H1 (cell line): ENCODE results near the gene CEP41. TPM values are rescaled to one million over a fixed set of nuclear protein-coding genes. Genes with fewer than 3 reads are reported as not detected.

Experiments used
- CTCF ChIA-PET: fragments of 300-600 bp; sonication (Branson Sonifier 250); formaldehyde crosslinking; loops from one replicate; lab custom pipeline; 2021; ENCODE audit not compliant: partially characterized antibody; lab: Charles Lee
- POLR2A ChIA-PET: fragments of 300-600 bp; sonication (Branson Sonifier 250); formaldehyde crosslinking; loops from one replicate; lab custom pipeline; 2021; ENCODE audit warnings: inconsistent platforms; ENCODE audit not compliant: partially characterized antibody; lab: Charles Lee
- DNase-seq, 2 experiments: peaks; one replicate each; pipeline versions ENCODE4 v3.0.0 to v3.0.0-alpha.2; 2010 to 2022; ENCODE audit warnings: low spot score in 2 of 2, low read depth in 1 of 2, mixed read lengths in 1 of 2
- FAIRE-seq: peaks from 2 replicates; lab custom pipeline; 2011; peaks lifted over from hg19 to GRCh38; lab: Jason Lieb, UNC
- H2AFZ ChIP-seq: 2 replicates; pipeline ENCODE4 v1.8.1; 2012; ENCODE audit warnings: low read length, inconsistent platforms
- H2AK5ac ChIP-seq: 2 replicates; pipeline ENCODE4 v1.6.1; 2013; ENCODE audit warnings: low read depth, low read length
- H2BK120ac ChIP-seq: replicated peaks from 2 replicates; pipeline ENCODE3; 2013; ENCODE audit warnings: low read depth, low read length, inconsistent platforms
- H2BK12ac ChIP-seq: 2 replicates; pipeline ENCODE4 v1.6.1; 2013; ENCODE audit warnings: low read depth, low read length
- H2BK15ac ChIP-seq: 2 replicates; pipeline ENCODE4 v1.6.1; 2013; ENCODE audit warnings: low read length
- H2BK20ac ChIP-seq: 2 replicates; pipeline ENCODE4 v1.6.1; 2013; ENCODE audit warnings: low read length
- H2BK5ac ChIP-seq: 2 replicates; pipeline ENCODE4 v1.6.1; 2013; ENCODE audit warnings: low read depth, low read length
- H3K14ac ChIP-seq: 2 replicates; pipeline ENCODE4 v1.6.1; 2013; ENCODE audit warnings: inconsistent platforms; ENCODE audit not compliant: insufficient read length
- H3K18ac ChIP-seq: 2 replicates; pipeline ENCODE4 v1.6.1; 2013; ENCODE audit warnings: low read length; ENCODE audit errors: extremely low read depth
- H3K23ac ChIP-seq: 2 replicates; pipeline ENCODE4 v1.6.1; 2013; ENCODE audit warnings: inconsistent platforms; ENCODE audit not compliant: insufficient read length
- H3K23me2 ChIP-seq: 2 replicates; pipeline ENCODE4 v1.6.1; 2013; ENCODE audit warnings: low read depth, low read length
- H3K27ac ChIP-seq: 2 replicates; pipeline ENCODE4 v1.6.1; 2011; ENCODE audit warnings: low read depth, low read length, inconsistent platforms
- H3K27me3 ChIP-seq, 4 experiments: replicated peaks in 1 of 4; 1 replicate in 1 of 4; 2 replicates in 3 of 4; pipeline versions ENCODE4 v1.6.1 to v1.8.1; 2011 to 2013; ENCODE audit warnings: low read length in 3 of 4, mild to moderate bottlenecking in 3 of 4, inconsistent platforms in 2 of 4, mixed read lengths in 2 of 4, moderate library complexity in 1 of 4; ENCODE audit not compliant: control insufficient read depth in 3 of 4, insufficient read depth in 3 of 4; ENCODE audit errors: extremely low read depth in 1 of 4
- H3K36me3 ChIP-seq, 4 experiments: 2 replicates each; pipeline versions ENCODE4 v1.6.1 to v1.8.1; 2011 to 2013; ENCODE audit warnings: mild to moderate bottlenecking in 4 of 4, low read length in 3 of 4, moderate library complexity in 2 of 4, control low read depth in 1 of 4, inconsistent platforms in 1 of 4; ENCODE audit not compliant: insufficient read depth in 4 of 4, control insufficient read depth in 2 of 4
- H3K4ac ChIP-seq: replicated peaks from 2 replicates; pipeline ENCODE3; 2013; ENCODE audit warnings: low read length, low read depth, mixed read lengths, inconsistent platforms; ENCODE audit not compliant: insufficient read length
- H3K4me1 ChIP-seq, 4 experiments: replicated peaks in 1 of 4; 1 replicate in 1 of 4; 2 replicates in 3 of 4; pipeline versions ENCODE4 v1.6.1 to v1.8.1; 2011 to 2013; ENCODE audit warnings: low read length in 3 of 4, inconsistent platforms in 2 of 4, mixed read lengths in 1 of 4; ENCODE audit not compliant: insufficient read depth in 4 of 4, control insufficient read depth in 3 of 4
- H3K4me2 ChIP-seq, 2 experiments: 2 replicates each; pipeline versions ENCODE4 v1.6.1 to v1.8.1; 2011 to 2013; ENCODE audit warnings: low read depth in 2 of 2, low read length in 2 of 2, control low read depth in 1 of 2, inconsistent platforms in 1 of 2, mild to moderate bottlenecking in 1 of 2; ENCODE audit not compliant: insufficient read depth in 1 of 2
- H3K4me3 ChIP-seq, 4 experiments: fragments of 200-600, 300-600 bp in 1 of 4; sonication (generic), shearing (Covaris generic), sonication (Bioruptor Twin) in 1 of 4; 2 replicates each; pipeline versions ENCODE4 v1.5.1 to v1.8.1; 2011 to 2016; ENCODE audit warnings: low read length in 4 of 4, low read depth in 3 of 4, control low read depth in 2 of 4, inconsistent platforms in 2 of 4, mild to moderate bottlenecking in 2 of 4, mixed read lengths in 1 of 4, moderate library complexity in 1 of 4; ENCODE audit not compliant: insufficient read depth in 2 of 4; ENCODE audit errors: extremely low read depth in 1 of 4
- H3K56ac ChIP-seq: replicated peaks from 2 replicates; pipeline ENCODE3; 2013; ENCODE audit warnings: low read depth, mild to moderate bottlenecking, mixed read lengths, low read length, inconsistent platforms; ENCODE audit not compliant: insufficient read length
- H3K79me1 ChIP-seq: 2 replicates; pipeline ENCODE4 v1.6.1; 2013; ENCODE audit warnings: low read depth, low read length, control low read depth
- H3K79me2 ChIP-seq, 2 experiments: 2 replicates each; pipeline versions ENCODE4 v1.6.1 to v1.8.1; 2012 to 2013; ENCODE audit warnings: low read length in 2 of 2, mild to moderate bottlenecking in 2 of 2, inconsistent platforms in 1 of 2; ENCODE audit not compliant: insufficient read depth in 2 of 2, control insufficient read depth in 1 of 2
- H3K9ac ChIP-seq, 4 experiments: replicated peaks in 1 of 4; 1 replicate in 1 of 4; 2 replicates in 3 of 4; pipeline versions ENCODE4 v1.6.1 to v1.8.1; 2011 to 2013; ENCODE audit warnings: low read depth in 3 of 4, low read length in 3 of 4, control low read depth in 2 of 4, mild to moderate bottlenecking in 2 of 4, moderate library complexity in 2 of 4, inconsistent platforms in 1 of 4; ENCODE audit errors: extremely low read depth in 1 of 4
- H3K9me3 ChIP-seq, 2 experiments: 2 replicates each; pipeline versions ENCODE4 v1.6.1 to v1.8.1; 2012 to 2013; ENCODE audit warnings: mild to moderate bottlenecking in 2 of 2, moderate library complexity in 2 of 2, control low read depth in 1 of 2, inconsistent platforms in 1 of 2, low read depth in 1 of 2, low read length in 1 of 2, mixed read lengths in 1 of 2; ENCODE audit not compliant: insufficient read depth in 2 of 2
- H4K20me1 ChIP-seq, 2 experiments: replicated peaks in 1 of 2; 2 replicates each; pipeline versions ENCODE3 to v1.8.1; 2011 to 2013; ENCODE audit warnings: inconsistent platforms in 2 of 2, low read length in 2 of 2, mild to moderate bottlenecking in 1 of 2; ENCODE audit not compliant: insufficient read depth in 2 of 2, control insufficient read depth in 1 of 2
- H4K5ac ChIP-seq: 2 replicates; pipeline ENCODE4 v1.6.1; 2013; ENCODE audit warnings: low read length, low read depth, mixed read lengths, inconsistent platforms; ENCODE audit not compliant: insufficient read length
- H4K8ac ChIP-seq: 2 replicates; pipeline ENCODE4 v1.8.0; 2013; ENCODE audit warnings: mild to moderate bottlenecking, moderate library complexity, low read length, inconsistent platforms; ENCODE audit not compliant: insufficient read depth; ENCODE audit errors: extremely low read depth
- H4K91ac ChIP-seq: replicated peaks from 2 replicates; pipeline ENCODE3; 2013; ENCODE audit warnings: low read length, mixed read lengths, inconsistent platforms; ENCODE audit not compliant: insufficient read length
- ATF3 ChIP-seq: IDR thresholded peaks from 2 replicates; pipeline ENCODE4 v1.6.1; 2011; ENCODE audit warnings: low read depth, mild to moderate bottlenecking, low read length; ENCODE audit not compliant: insufficient read depth
- BACH1 ChIP-seq: IDR thresholded peaks from 2 replicates; pipeline ENCODE4 v1.6.1; 2012; ENCODE audit warnings: low read length, improper control_type of control experiment
- CTBP2 ChIP-seq: IDR thresholded peaks from 2 replicates; pipeline ENCODE4 v1.7.0; 2011; ENCODE audit warnings: borderline replicate concordance, mild to moderate bottlenecking, moderate library complexity, mixed read lengths, low read length; ENCODE audit not compliant: insufficient read depth, insufficient read length
- E2F6 ChIP-seq: IDR thresholded peaks from 2 replicates; pipeline ENCODE4 v1.6.1; 2012; ENCODE audit warnings: inconsistent platforms
- EGR1 ChIP-seq: IDR thresholded peaks from 2 replicates; pipeline ENCODE4 v1.6.1; 2011; ENCODE audit warnings: low read depth, low read length, borderline replicate concordance
- EP300 ChIP-seq, 2 experiments: IDR thresholded peaks; 1 replicate in 1 of 2; 2 replicates in 1 of 2; pipeline ENCODE4 v1.6.1; 2011 to 2012; ENCODE audit warnings: low read depth in 2 of 2, low read length in 2 of 2, mild to moderate bottlenecking in 2 of 2, borderline replicate concordance in 1 of 2, inconsistent platforms in 1 of 2, moderate library complexity in 1 of 2
- HDAC2 ChIP-seq, 2 experiments: fragments of 300-600 bp in 1 of 2; sonication (generic) in 1 of 2; IDR thresholded peaks; 2 replicates each; pipeline ENCODE4 v1.6.1; 2011 to 2012; ENCODE audit warnings: low read depth in 2 of 2, low read length in 2 of 2, mild to moderate bottlenecking in 2 of 2, moderate library complexity in 2 of 2, borderline replicate concordance in 1 of 2, inconsistent platforms in 1 of 2
- RXRA ChIP-seq: IDR thresholded peaks from 2 replicates; pipeline ENCODE4 v1.6.1; 2011; ENCODE audit warnings: low read depth, mild to moderate bottlenecking, low read length, moderate library complexity; ENCODE audit not compliant: insufficient read depth
- SIRT6 ChIP-seq: IDR thresholded peaks from one replicate; pipeline ENCODE4 v1.7.1; 2012; ENCODE audit warnings: low read length, inconsistent platforms
- SP2 ChIP-seq: IDR thresholded peaks from 2 replicates; pipeline ENCODE4 v1.6.1; 2012; ENCODE audit warnings: mild to moderate bottlenecking, low read length, inconsistent platforms
- SRF ChIP-seq: IDR thresholded peaks from 2 replicates; pipeline ENCODE4 v1.6.1; 2011; ENCODE audit warnings: mild to moderate bottlenecking, low read depth, low read length, moderate library complexity
- SUZ12 ChIP-seq: fragments of 200-600 bp; sonication (generic); IDR thresholded peaks from 2 replicates; pipeline ENCODE4 v1.6.1; 2012; ENCODE audit warnings: mild to moderate bottlenecking, inconsistent platforms, low read length, moderate library complexity, mixed read lengths
- TAF7 ChIP-seq: optimal IDR thresholded peaks from 2 replicates; pipeline ENCODE3; 2011; ENCODE audit warnings: low read depth, mild to moderate bottlenecking, inconsistent platforms, low read length, moderate library complexity, borderline replicate concordance
- WGBS, 2 experiments: shearing (Covaris generic) in 1 of 2; methylation state at CpG; one replicate each; pipeline versions ENCODE4 v1.1.6 to v1.1.7; 2013 to 2015; ENCODE audit warnings: low lambda C conversion rate in 2 of 2, mixed read lengths in 2 of 2, inconsistent platforms in 1 of 2, low coverage in 1 of 2, missing lambda C conversion rate in 1 of 2; ENCODE audit not compliant: insufficient replicate concordance in 2 of 2, insufficient coverage in 1 of 2, insufficient read length in 1 of 2; ENCODE audit errors: extremely low coverage in 1 of 2, missing lambda C conversion rate in 1 of 2; 5-methylcytosine and 5-hydroxymethylcytosine counted together
- polyA plus RNA-seq, 7 experiments: library from polyadenylated mRNA; depleted of rRNA in 3 of 7; stranded (reverse) in 5 of 7; unstranded in 2 of 7; fragments of >200 nt in 5 of 7; fragments of 200-250 nt in 2 of 7; gene quantifications; 1 replicate in 5 of 7; 2 replicates in 1 of 7; 4 replicates in 1 of 7; pipeline versions ENCODE4 v1.2.1 to v1.2.3, GENCODE V29; 2011 to 2013; ENCODE audit warnings: missing spikeins in 2 of 7, mixed read lengths in 2 of 7
- total RNA-seq: library from RNA; stranded (reverse); fragmentation: NEBNext Ultra II Directional; extraction: Animal tissue kit (Norgen Biotek cat#: 25700); gene quantifications from 2 replicates; pipeline ENCODE4 v1.2.1, GENCODE V29; 2021

CEP41 gene
- total and polyA plus RNA-seq, 2 of the 8 experiments (the other 6 are each of a cell fraction or from before 2014, with no cell fraction given), result 9.3 to 12.8 TPM

GRCh38 chr7:130360518-130360917, 80.3 kb downstream of the CEP41 start:
- H4K5ac ChIP-seq, result no peak overlapping the region
- ChIA-PET POLR2A (no interaction called here), CTCF (no interaction called here)
- H2BK12ac ChIP-seq, result no peak overlapping the region
- no peak for DNase-seq
- H3K4ac ChIP-seq, result no peak overlapping the region
- H3K9ac ChIP-seq, result no peak overlapping the region
- H3K23me2 ChIP-seq, result no peaks in the 10 kb centered on the region
- WGBS, 2 experiments, result 91% methylated on average over 3 of the region's 3 CpGs; no CpG with 5 or more reads in 1 of the 2 experiments
- no peak overlapping the region for H3K27ac ChIP-seq
- no peak overlapping the region for H3K4me3 ChIP-seq
- no peaks in the 10 kb centered on the region for H3K79me1 ChIP-seq
- no peak overlapping the region for H2AFZ ChIP-seq
- H2BK5ac ChIP-seq, result no peak overlapping the region
- no peak overlapping the region for H3K4me2 ChIP-seq
- H2BK15ac ChIP-seq, result no peak overlapping the region
- no peaks in the 10 kb centered on the region for H3K36me3 ChIP-seq
- no peak overlapping the region for H4K91ac ChIP-seq
- no peaks in the 10 kb centered on the region for H4K20me1 ChIP-seq
- H3K4me1 ChIP-seq, result peaks cover 5 to 11% (median 10%) of the 10 kb centered on the region in 4 experiments
- H3K79me2 ChIP-seq, result no peaks in the 10 kb centered on the region
- no peak overlapping the region for H2AK5ac ChIP-seq
- H4K8ac ChIP-seq, result no peak overlapping the region
- H3K18ac ChIP-seq, result no peak overlapping the region
- H3K56ac ChIP-seq, result no peak overlapping the region
- no peak overlapping the region for H2BK20ac ChIP-seq
- no peak for FAIRE-seq
- no peak overlapping the region for H3K14ac ChIP-seq
- no peaks in the 10 kb centered on the region for H3K27me3 ChIP-seq
- no peak overlapping the region for H2BK120ac ChIP-seq
- H3K9me3 ChIP-seq, result 0 out of 4 replicates have a peak, but pooled peaks cover 0 to 6% of the 10 kb centered on the region in 2 experiments
- H3K23ac ChIP-seq, result no peak overlapping the region
- TF ChIP-seq SIRT6, result no peak
- TF ChIP-seq CTBP2, result no peak
- TF ChIP-seq SP2, result no peak
- TF ChIP-seq TAF7, result no peak
- TF ChIP-seq RXRA, result no peak
- TF ChIP-seq EP300 (IDR thresholded peaks at IDR 0.05; ENCODE audit: borderline replicate concordance in 1 of 2, low read depth in 2 of 2, low read length in 2 of 2), result no peak
- TF ChIP-seq SRF, result no peak
- TF ChIP-seq HDAC2 (IDR thresholded peaks at IDR 0.05; ENCODE audit: borderline replicate concordance in 1 of 2, low read depth in 2 of 2, low read length in 2 of 2), result no peak
- no peak for TF ChIP-seq E2F6
- no peak for TF ChIP-seq SUZ12
- no peak for TF ChIP-seq EGR1
- no peak for TF ChIP-seq ATF3
- TF ChIP-seq BACH1, result no peak
